ENCODE data around the gene HMX2. TPM values are rescaled to one million over a fixed set of nuclear protein-coding genes. Genes with fewer than 3 reads are reported as not detected.

HMX2 gene
- total and polyA plus RNA-seq, 2 experiments from 2014 or later: not detected

DNA sequence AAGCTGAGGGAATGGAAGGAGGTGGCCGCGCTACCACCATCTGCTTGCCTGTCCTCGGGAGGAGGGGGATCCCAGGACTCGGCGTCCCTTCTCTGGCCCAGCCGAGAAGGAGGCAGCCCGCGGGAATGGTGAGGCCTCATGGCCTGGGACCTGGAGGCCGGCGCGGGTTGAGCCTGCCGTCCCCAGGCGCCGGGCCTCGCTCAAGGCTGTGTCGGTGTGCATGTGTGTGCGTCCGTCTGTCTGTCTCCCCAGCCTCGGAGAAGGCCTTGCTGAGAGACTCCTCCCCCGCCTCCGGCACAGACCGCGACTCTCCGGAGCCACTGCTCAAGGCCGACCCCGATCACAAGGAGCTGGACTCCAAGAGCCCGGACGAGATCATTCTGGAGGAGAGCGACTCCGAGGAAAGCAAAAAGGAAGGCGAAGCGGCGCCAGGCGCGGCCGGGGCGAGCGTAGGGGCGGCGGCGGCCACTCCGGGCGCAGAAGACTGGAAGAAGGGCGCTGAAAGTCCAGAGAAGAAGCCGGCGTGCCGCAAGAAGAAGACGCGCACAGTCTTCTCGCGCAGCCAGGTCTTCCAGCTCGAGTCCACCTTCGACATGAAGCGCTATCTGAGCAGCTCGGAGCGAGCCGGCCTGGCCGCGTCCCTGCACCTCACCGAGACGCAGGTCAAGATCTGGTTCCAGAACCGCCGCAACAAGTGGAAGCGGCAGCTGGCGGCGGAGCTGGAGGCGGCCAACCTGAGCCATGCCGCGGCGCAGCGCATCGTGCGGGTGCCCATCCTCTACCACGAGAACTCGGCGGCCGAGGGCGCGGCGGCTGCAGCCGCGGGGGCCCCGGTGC is 10.9 kb upstream of the HMX2 start:
- H3K9me2 ChIP-seq (ENCODE audit: insufficient read depth): no peaks in the 10 kb centered on the region
- TF ChIP-seq EZH2 (IDR thresholded peaks at IDR 0.05; ENCODE audit: insufficient read depth, poor library complexity, severe bottlenecking) (no peak), EZH2phosphoT487 (IDR thresholded peaks at IDR 0.05; ENCODE audit: insufficient read depth, low read depth) (0 out of 2 replicates have a peak, but pooled peaks have one; percentile 23)
- peak; percentile 38 for DNase-seq
- in situ Hi-C loops (cut with MboI): loop anchor here (10.0 to 25.0 kb wide), 2 partner anchors 418 to 825 kb away; no protein-coding TSS in a partner anchor
- H2AFZ ChIP-seq: 0 out of 2 replicates have a peak overlapping the region, but pooled peaks have one; percentile 21
- peaks cover 88% of the 10 kb centered on the region for H3K27me3 ChIP-seq (replicated peaks; ENCODE audit: insufficient read depth)
- no peak overlapping the region for H3K4me2 ChIP-seq (ENCODE audit: unreplicated experiment)
- H3K36me3 ChIP-seq (ENCODE audit: low read depth): no peaks in the 10 kb centered on the region
- H3K27ac ChIP-seq: no peak overlapping the region
- no peak overlapping the region for H3K9ac ChIP-seq
- H4K20me1 ChIP-seq (ENCODE audit: insufficient read depth): no peaks in the 10 kb centered on the region
- H3K9me3 ChIP-seq (ENCODE audit: low read depth): no peaks in the 10 kb centered on the region
- no peaks in the 10 kb centered on the region for H3F3A ChIP-seq (ENCODE audit: insufficient read depth)
- H3K4me1 ChIP-seq (ENCODE audit: insufficient read depth): no peaks in the 10 kb centered on the region
- no peaks in the 10 kb centered on the region for H3K79me2 ChIP-seq (ENCODE audit: insufficient read depth)
- no peak overlapping the region for H3K4me3 ChIP-seq
- 2 to 3% methylated on average over 66 to 81 of the region's 83 CpGs for WGBS, 2 experiments (ENCODE audit: low coverage in 1 of 2, low lambda C conversion rate in 2 of 2, missing lambda C conversion rate in 2 of 2)

DNA sequence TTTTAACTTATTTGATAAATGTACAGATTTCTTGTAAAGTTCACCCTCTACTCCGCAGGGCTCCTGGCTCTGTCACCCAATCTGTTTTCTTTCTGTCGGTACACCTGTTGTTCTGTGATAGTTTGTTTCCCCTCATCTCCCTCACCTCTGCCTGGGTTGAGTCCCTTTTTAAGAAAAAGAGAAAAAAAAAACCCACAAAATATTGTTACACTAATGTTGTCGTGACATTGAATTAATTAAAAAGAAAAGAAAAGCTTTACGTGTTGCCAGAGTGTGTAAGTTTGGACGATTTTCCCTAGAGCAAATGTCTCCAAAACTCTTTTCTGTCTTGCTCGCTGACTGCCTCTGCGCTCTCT is 8.8 kb upstream of the HMX2 start:
- no peaks in the 10 kb centered on the region for H3K9me2 ChIP-seq (ENCODE audit: insufficient read depth)
- peaks cover 90% of the 10 kb centered on the region for H3K27me3 ChIP-seq (replicated peaks; ENCODE audit: insufficient read depth)
- H3F3A ChIP-seq (ENCODE audit: insufficient read depth): no peaks in the 10 kb centered on the region
- in situ Hi-C loops (cut with MboI): loop anchor here (10.0 to 25.0 kb wide), 2 partner anchors 416 to 823 kb away; no protein-coding TSS in a partner anchor
- WGBS, 2 experiments (ENCODE audit: low coverage in 1 of 2, low lambda C conversion rate in 2 of 2, missing lambda C conversion rate in 2 of 2): 10 to 11% methylated on average over 7 of the region's 7 CpGs
- no peak overlapping the region for H3K9ac ChIP-seq
- H4K20me1 ChIP-seq (ENCODE audit: insufficient read depth): no peaks in the 10 kb centered on the region
- H3K4me3 ChIP-seq: no peak overlapping the region
- H2AFZ ChIP-seq: no peak overlapping the region
- H3K36me3 ChIP-seq (ENCODE audit: low read depth): no peaks in the 10 kb centered on the region
- H3K4me1 ChIP-seq (ENCODE audit: insufficient read depth): no peaks in the 10 kb centered on the region
- no peak for DNase-seq
- H3K9me3 ChIP-seq (ENCODE audit: low read depth): no peaks in the 10 kb centered on the region
- H3K27ac ChIP-seq: no peak overlapping the region
- H3K4me2 ChIP-seq (ENCODE audit: unreplicated experiment): no peak overlapping the region
- no peaks in the 10 kb centered on the region for H3K79me2 ChIP-seq (ENCODE audit: insufficient read depth)
- TF ChIP-seq EZH2 (IDR thresholded peaks at IDR 0.05; ENCODE audit: insufficient read depth, poor library complexity, severe bottlenecking): no peak
- TF ChIP-seq EZH2phosphoT487 (IDR thresholded peaks at IDR 0.05; ENCODE audit: insufficient read depth, low read depth): 0 out of 2 replicates have a peak, but pooled peaks have one; percentile 3

DNA sequence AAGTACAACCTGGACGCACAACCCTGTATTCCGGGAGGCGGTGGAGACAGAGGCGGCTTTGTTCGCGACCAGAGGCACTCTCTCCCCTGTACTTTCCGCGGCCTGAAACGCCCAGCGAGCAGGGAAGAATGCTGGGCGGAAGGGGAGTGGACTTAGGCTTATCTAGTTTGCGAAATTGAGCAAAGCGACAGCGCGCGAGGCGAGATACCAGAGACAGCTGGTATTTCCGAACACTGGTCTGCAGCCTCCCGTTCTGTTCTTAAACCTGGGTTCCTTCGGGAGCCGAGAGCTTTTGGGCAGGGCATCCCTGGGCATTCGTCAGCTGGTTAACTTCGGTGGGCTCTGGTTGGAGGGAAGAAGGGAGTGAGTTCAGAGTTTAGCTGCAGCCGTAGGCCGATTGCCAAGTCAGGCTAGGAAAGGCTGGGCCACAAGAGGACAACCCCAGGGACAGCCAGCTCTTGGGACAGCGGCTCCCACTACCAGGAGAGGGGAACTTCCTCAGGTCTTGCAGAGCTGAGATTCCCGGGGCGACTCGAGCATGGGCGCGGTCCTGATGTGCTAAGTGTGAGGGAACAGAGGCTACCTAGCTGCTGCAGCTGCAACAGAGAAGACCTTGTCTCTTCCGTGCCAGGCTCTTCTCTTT is 8.3 kb upstream of the HMX2 start:
- Histone ChIP-seq H3K4me3 (no peak overlapping the region), H3K79me2 (ENCODE audit: insufficient read depth) (no peaks in the 10 kb centered on the region), H3K9me2 (ENCODE audit: insufficient read depth) (no peaks in the 10 kb centered on the region), H2AFZ (no peak overlapping the region), H3K9ac (no peak overlapping the region), H3K4me1 (ENCODE audit: insufficient read depth) (no peaks in the 10 kb centered on the region), H3K36me3 (ENCODE audit: low read depth) (no peaks in the 10 kb centered on the region), H3K4me2 (ENCODE audit: unreplicated experiment) (no peak overlapping the region), H3K9me3 (ENCODE audit: low read depth) (no peaks in the 10 kb centered on the region), H3K27ac (no peak overlapping the region), H3K27me3 (replicated peaks; ENCODE audit: insufficient read depth) (peaks cover 90% of the 10 kb centered on the region), H4K20me1 (ENCODE audit: insufficient read depth) (no peaks in the 10 kb centered on the region), H3F3A (ENCODE audit: insufficient read depth) (no peaks in the 10 kb centered on the region)
- 8% methylated on average over 32 of the region's 32 CpGs for WGBS, 2 experiments (ENCODE audit: low coverage in 1 of 2, low lambda C conversion rate in 2 of 2, missing lambda C conversion rate in 2 of 2)
- TF ChIP-seq EZH2phosphoT487 (IDR thresholded peaks at IDR 0.05; ENCODE audit: insufficient read depth, low read depth) (0 out of 2 replicates have a peak, but pooled peaks have one; percentile 40), EZH2 (IDR thresholded peaks at IDR 0.05; ENCODE audit: insufficient read depth, poor library complexity, severe bottlenecking) (peak; percentile 89)
- no peak for DNase-seq
- in situ Hi-C loops (cut with MboI): loop anchor here (10.0 to 25.0 kb wide), 2 partner anchors 415 to 823 kb away; no protein-coding TSS in a partner anchor

DNA sequence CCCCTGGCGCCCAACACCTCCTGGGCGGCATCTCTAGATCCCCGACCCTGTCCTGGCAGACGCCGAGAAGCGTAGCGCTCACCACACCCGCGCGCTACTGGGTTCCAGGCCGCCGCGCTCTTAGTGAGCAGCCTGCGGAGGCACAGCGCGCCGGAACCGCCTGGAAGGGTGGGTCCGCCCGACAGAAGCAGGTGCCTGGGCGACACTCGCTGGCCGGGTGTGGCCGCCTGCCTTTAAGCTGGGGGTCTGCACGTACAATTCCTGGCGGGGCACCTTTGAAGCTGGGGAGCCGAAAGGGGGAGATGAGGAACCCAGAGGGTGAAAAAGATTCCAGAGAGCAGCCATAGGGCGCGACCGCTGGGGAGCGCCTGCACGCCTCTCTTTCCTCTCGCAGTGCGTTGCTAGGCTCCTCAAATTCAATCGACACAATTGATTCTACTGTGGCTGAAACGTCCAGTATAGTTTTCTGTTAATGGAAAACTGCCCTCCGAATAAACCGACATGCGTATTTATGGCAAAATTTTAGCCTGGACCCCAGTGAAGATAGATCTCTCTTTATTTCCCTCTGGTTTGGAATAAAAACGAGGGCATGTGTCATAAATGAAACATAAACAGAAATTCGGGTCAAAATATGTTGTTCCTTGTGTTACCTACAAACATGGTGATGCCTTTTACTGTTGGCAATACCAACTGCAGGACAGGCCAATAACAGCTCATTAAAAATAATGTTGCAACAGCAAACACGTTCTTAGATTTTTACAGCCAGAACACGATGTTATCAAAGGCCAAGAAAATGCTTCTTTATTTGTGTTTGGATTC is 7.6 kb upstream of the HMX2 start:
- Histone ChIP-seq H3K9ac (no peak overlapping the region), H2AFZ (no peak overlapping the region), H3K4me2 (ENCODE audit: unreplicated experiment) (no peak overlapping the region), H3K79me2 (ENCODE audit: insufficient read depth) (no peaks in the 10 kb centered on the region), H3K4me1 (ENCODE audit: insufficient read depth) (no peaks in the 10 kb centered on the region), H3K27ac (no peak overlapping the region), H3K9me2 (ENCODE audit: insufficient read depth) (no peaks in the 10 kb centered on the region), H3K36me3 (ENCODE audit: low read depth) (no peaks in the 10 kb centered on the region), H3K4me3 (no peak overlapping the region), H3F3A (ENCODE audit: insufficient read depth) (no peaks in the 10 kb centered on the region), H3K9me3 (ENCODE audit: low read depth) (no peaks in the 10 kb centered on the region), H3K27me3 (replicated peaks; ENCODE audit: insufficient read depth) (peaks cover 90% of the 10 kb centered on the region), H4K20me1 (ENCODE audit: insufficient read depth) (no peaks in the 10 kb centered on the region)
- 8 to 11% methylated on average over 42 to 43 of the region's 43 CpGs for WGBS, 2 experiments (ENCODE audit: low coverage in 1 of 2, low lambda C conversion rate in 2 of 2, missing lambda C conversion rate in 2 of 2)
- DNase-seq: no peak
- in situ Hi-C loops (cut with MboI): loop anchor here (25.0 kb wide), 1 partner anchor 822 kb away; no protein-coding TSS in a partner anchor
- peak; percentile 97 for TF ChIP-seq EZH2 (IDR thresholded peaks at IDR 0.05; ENCODE audit: insufficient read depth, poor library complexity, severe bottlenecking)
- TF ChIP-seq EZH2phosphoT487 (IDR thresholded peaks at IDR 0.05; ENCODE audit: insufficient read depth, low read depth): no peak
